ENCODE measurements around the gene KDM5A. TPM values are rescaled to one million over a fixed set of nuclear protein-coding genes. Genes with fewer than 3 reads are reported as not detected.

Gene KDM5A
- total and polyA plus RNA-seq, 2 donors (not counting 1 experiment from before 2014, with no cell fraction given) = 24.4 to 54.5 TPM

GRCh38 chr12:247271-247670 is 141.8 kb downstream of the KDM5A start:
- no peaks in the 10 kb centered on the region for H3K9me3 ChIP-seq (ENCODE audit: control insufficient read depth, insufficient read depth, low read depth, low read length)
- H3K4me2 ChIP-seq (ENCODE audit: extremely low read depth, insufficient read depth, low read length) = no peak overlapping the region
- peaks cover 3% of the 10 kb centered on the region for H3K27me3 ChIP-seq (ENCODE audit: control insufficient read depth, insufficient read depth, low read length)
- TF ChIP-seq EZH2 (IDR thresholded peaks at IDR 0.05; ENCODE audit: low read length, missing control alignments) = no peak
- H2AFZ ChIP-seq (ENCODE audit: low read length) = no peak overlapping the region
- no peak overlapping the region for H3K9ac ChIP-seq (ENCODE audit: insufficient read depth, low read length)
- H4K20me1 ChIP-seq (ENCODE audit: control insufficient read depth, extremely low read depth, insufficient read depth, low read length) = no peaks in the 10 kb centered on the region
- H3K4me3 ChIP-seq (replicated peaks in 1 of 4; ENCODE audit: control extremely low read depth in 1 of 4, insufficient read depth in 1 of 4, low read depth in 3 of 4, low read length in 4 of 4) = no peak overlapping the region
- no peak overlapping the region for H3K27ac ChIP-seq (ENCODE audit: insufficient read depth, low read length)
- DNase-seq (ENCODE audit: low read depth in 2 of 2) = no peak
- no peaks in the 10 kb centered on the region for H3K4me1 ChIP-seq (ENCODE audit: control insufficient read depth, extremely low read depth, insufficient read depth, low read length)
- H3K79me2 ChIP-seq (ENCODE audit: control insufficient read depth, insufficient read depth, low read length) = no peaks in the 10 kb centered on the region
- H3K36me3 ChIP-seq (ENCODE audit: control insufficient read depth, insufficient read depth, low read length) = no peaks in the 10 kb centered on the region

GRCh38 chr12:243381-243780 is 145.7 kb downstream of the KDM5A start:
- H2AFZ ChIP-seq (ENCODE audit: low read length) = no peak overlapping the region
- TF ChIP-seq EZH2 (IDR thresholded peaks at IDR 0.05; ENCODE audit: low read length, missing control alignments) (no peak), CTCF (conservative IDR thresholded peaks at IDR 0.05 in 1 of 2, IDR thresholded peaks at IDR 0.05 in 1 of 2; ENCODE audit: low read depth in 1 of 2, low read length in 2 of 2) (no peak)
- H3K27me3 ChIP-seq (ENCODE audit: control insufficient read depth, insufficient read depth, low read length) = peaks cover 3% of the 10 kb centered on the region
- H3K79me2 ChIP-seq (ENCODE audit: control insufficient read depth, insufficient read depth, low read length) = no peaks in the 10 kb centered on the region
- H3K27ac ChIP-seq (ENCODE audit: insufficient read depth, low read length) = no peak overlapping the region
- DNase-seq (ENCODE audit: low read depth in 2 of 2) = peak in 1 of 2 donors; percentile 23
- no peaks in the 10 kb centered on the region for H3K9me3 ChIP-seq (ENCODE audit: control insufficient read depth, insufficient read depth, low read depth, low read length)
- H3K4me3 ChIP-seq (replicated peaks in 1 of 4; ENCODE audit: control extremely low read depth in 1 of 4, insufficient read depth in 1 of 4, low read depth in 3 of 4, low read length in 4 of 4) = no peak overlapping the region
- H3K4me2 ChIP-seq (ENCODE audit: extremely low read depth, insufficient read depth, low read length) = no peak overlapping the region
- H3K9ac ChIP-seq (ENCODE audit: insufficient read depth, low read length) = no peak overlapping the region
- H3K4me1 ChIP-seq (ENCODE audit: control insufficient read depth, extremely low read depth, insufficient read depth, low read length) = no peaks in the 10 kb centered on the region
- no peaks in the 10 kb centered on the region for H4K20me1 ChIP-seq (ENCODE audit: control insufficient read depth, extremely low read depth, insufficient read depth, low read length)
- no peaks in the 10 kb centered on the region for H3K36me3 ChIP-seq (ENCODE audit: control insufficient read depth, insufficient read depth, low read length)

GRCh38 chr12:242496-242895 is 146.6 kb downstream of the KDM5A start:
- no peaks in the 10 kb centered on the region for H4K20me1 ChIP-seq (ENCODE audit: control insufficient read depth, extremely low read depth, insufficient read depth, low read length)
- no peak for TF ChIP-seq EZH2 (IDR thresholded peaks at IDR 0.05; ENCODE audit: low read length, missing control alignments)
- no peak for TF ChIP-seq CTCF (conservative IDR thresholded peaks at IDR 0.05 in 1 of 2, IDR thresholded peaks at IDR 0.05 in 1 of 2; ENCODE audit: low read depth in 1 of 2, low read length in 2 of 2)

More at GRCh38 chr12:242496-242895, 146.6 kb downstream of the KDM5A start:
- no peak overlapping the region for H3K4me3 ChIP-seq (replicated peaks in 1 of 4; ENCODE audit: control extremely low read depth in 1 of 4, insufficient read depth in 1 of 4, low read depth in 3 of 4, low read length in 4 of 4)
- H3K27ac ChIP-seq (ENCODE audit: insufficient read depth, low read length) = no peak overlapping the region
- no peaks in the 10 kb centered on the region for H3K9me3 ChIP-seq (ENCODE audit: control insufficient read depth, insufficient read depth, low read depth, low read length)
- H3K36me3 ChIP-seq (ENCODE audit: control insufficient read depth, insufficient read depth, low read length) = no peaks in the 10 kb centered on the region
- H3K79me2 ChIP-seq (ENCODE audit: control insufficient read depth, insufficient read depth, low read length) = no peaks in the 10 kb centered on the region
- H2AFZ ChIP-seq (ENCODE audit: low read length) = no peak overlapping the region
- no peak overlapping the region for H3K9ac ChIP-seq (ENCODE audit: insufficient read depth, low read length)
- no peaks in the 10 kb centered on the region for H3K4me1 ChIP-seq (ENCODE audit: control insufficient read depth, extremely low read depth, insufficient read depth, low read length)
- no peak overlapping the region for H3K4me2 ChIP-seq (ENCODE audit: extremely low read depth, insufficient read depth, low read length)
- H3K27me3 ChIP-seq (ENCODE audit: control insufficient read depth, insufficient read depth, low read length) = peaks cover 3% of the 10 kb centered on the region
- no peak for DNase-seq (ENCODE audit: low read depth in 2 of 2)

Data from fibroblast of lung (primary cell).